Activated CD8-positive, alpha-beta T cell treated with anti-CD3 and anti-CD28 coated beads for 36 hours (primary cell): ENCODE results near the gene SOX9. TPM values are rescaled to one million over a fixed set of nuclear protein-coding genes. Genes with fewer than 3 reads are reported as not detected.
"Not testable (repeated sequence)": the region's sequence is repeated elsewhere in the genome, so short reads cannot be mapped to it uniquely, and the experiment has no call there.

ENCODE experiments used
- ATAC-seq: fragments of 200-7000 bp; cut with Tn5 transposase; one replicate; pipeline ENCODE4 v1.10.0; 2021; ENCODE audit warnings: mild to moderate bottlenecking, moderate library complexity
- CTCF ChIA-PET: fragments of 350-600 bp; sonication (Branson Sonifier 250); formaldehyde crosslinking; loops from one replicate; lab custom pipeline; 2021; ENCODE audit warnings: antibody characterized with exemption; lab: Charles Lee
- POLR2A ChIA-PET: fragments of 350-600 bp; sonication (Branson Sonifier 250); formaldehyde crosslinking; loops from one replicate; lab custom pipeline; 2021; ENCODE audit warnings: antibody characterized with exemption; lab: Charles Lee
- DNase-seq: peaks from one replicate; pipeline ENCODE4 v3.0.0-alpha.2; 2020
- H3K27ac Mint-ChIP-seq: one replicate; pipeline ENCODE4 v1.8.0; 2021; ENCODE audit warnings: mild to moderate bottlenecking, mixed read lengths
- H3K27me3 Mint-ChIP-seq: one replicate; pipeline ENCODE4 v1.8.0; 2021; ENCODE audit warnings: mixed read lengths
- H3K36me3 Mint-ChIP-seq: one replicate; pipeline ENCODE4 v1.8.0; 2021; ENCODE audit warnings: low read depth, mixed read lengths
- H3K4me1 Mint-ChIP-seq: one replicate; pipeline ENCODE4 v1.8.0; 2021; ENCODE audit warnings: low read depth, mixed read lengths
- H3K4me3 Mint-ChIP-seq: one replicate; pipeline ENCODE4 v1.8.0; 2021; ENCODE audit warnings: mild to moderate bottlenecking, moderate library complexity, mixed read lengths
- H3K9me3 Mint-ChIP-seq: one replicate; pipeline ENCODE4 v1.8.0; 2021; ENCODE audit warnings: mixed read lengths
- intact Hi-C: fragments of 100-400 bp; cut with micrococcal nuclease; formaldehyde crosslinking; loops from one replicate; pipeline ENCODE4 v1.10.0; 2022
- total RNA-seq, 2 experiments: library from RNA; stranded (reverse); gene quantifications; one replicate each; pipeline ENCODE4 v1.2.3, GENCODE V29; 2021
- TF ChIP-seq, protein P1 (sequence below): fragments of 200-600 bp; IDR thresholded peaks from one replicate; pipeline ENCODE4 v1.8.0; 2022; ENCODE audit warnings: antibody characterized with exemption, mild to moderate bottlenecking

SOX9 gene
- total RNA-seq, 2 experiments from 2014 or later: not detected

DNA sequence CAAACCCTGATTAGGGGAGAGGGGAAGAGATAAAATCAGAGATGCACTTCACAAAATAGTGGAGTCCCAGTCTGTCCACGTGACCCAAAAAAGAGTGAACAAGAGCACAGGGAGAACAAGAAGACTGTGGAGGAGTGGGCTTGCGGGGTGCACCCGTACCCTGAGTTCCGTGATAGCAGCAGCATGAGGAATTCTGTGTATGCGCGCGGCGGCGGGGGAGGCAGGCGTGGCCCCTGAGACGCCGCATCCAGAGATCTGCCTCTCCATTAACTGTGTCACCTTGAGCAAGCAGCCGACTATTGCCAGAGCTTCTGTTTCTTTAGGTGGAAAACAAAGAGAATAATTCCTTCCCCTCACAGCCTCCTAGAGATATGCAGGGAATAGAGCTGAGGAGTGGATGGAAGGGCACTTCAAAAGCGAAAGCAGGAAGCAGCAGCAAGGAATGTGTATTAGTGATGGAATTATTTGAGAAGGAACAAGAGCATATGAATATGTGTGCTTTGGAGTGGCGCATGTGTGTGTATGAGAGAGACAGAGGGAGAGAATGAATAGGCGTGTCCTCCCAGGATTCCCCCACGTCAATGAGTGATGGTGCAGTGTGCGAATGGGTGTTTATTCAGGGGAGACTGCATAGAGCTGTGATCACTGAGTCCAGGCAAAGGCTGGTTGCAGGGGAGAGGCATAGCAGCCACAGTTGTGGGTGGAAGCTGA is 10.4 kb upstream of the SOX9 start:
- no peaks in the 10 kb centered on the region for H3K9me3 Mint-ChIP-seq
- no peaks in the 10 kb centered on the region for H3K36me3 Mint-ChIP-seq
- CTCF ChIA-PET: no interaction called here
- H3K4me1 Mint-ChIP-seq: no peaks in the 10 kb centered on the region
- no peak overlapping the region for H3K4me3 Mint-ChIP-seq
- TF ChIP-seq, protein P1, sequence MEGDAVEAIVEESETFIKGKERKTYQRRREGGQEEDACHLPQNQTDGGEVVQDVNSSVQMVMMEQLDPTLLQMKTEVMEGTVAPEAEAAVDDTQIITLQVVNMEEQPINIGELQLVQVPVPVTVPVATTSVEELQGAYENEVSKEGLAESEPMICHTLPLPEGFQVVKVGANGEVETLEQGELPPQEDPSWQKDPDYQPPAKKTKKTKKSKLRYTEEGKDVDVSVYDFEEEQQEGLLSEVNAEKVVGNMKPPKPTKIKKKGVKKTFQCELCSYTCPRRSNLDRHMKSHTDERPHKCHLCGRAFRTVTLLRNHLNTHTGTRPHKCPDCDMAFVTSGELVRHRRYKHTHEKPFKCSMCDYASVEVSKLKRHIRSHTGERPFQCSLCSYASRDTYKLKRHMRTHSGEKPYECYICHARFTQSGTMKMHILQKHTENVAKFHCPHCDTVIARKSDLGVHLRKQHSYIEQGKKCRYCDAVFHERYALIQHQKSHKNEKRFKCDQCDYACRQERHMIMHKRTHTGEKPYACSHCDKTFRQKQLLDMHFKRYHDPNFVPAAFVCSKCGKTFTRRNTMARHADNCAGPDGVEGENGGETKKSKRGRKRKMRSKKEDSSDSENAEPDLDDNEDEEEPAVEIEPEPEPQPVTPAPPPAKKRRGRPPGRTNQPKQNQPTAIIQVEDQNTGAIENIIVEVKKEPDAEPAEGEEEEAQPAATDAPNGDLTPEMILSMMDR: no peak
- POLR2A ChIA-PET: no interaction called here
- intact Hi-C loops: no loop called here
- ATAC-seq (no peak), DNase-seq (no peak)
- H3K27me3 Mint-ChIP-seq: peaks cover 21% of the 10 kb centered on the region
- no peak overlapping the region for H3K27ac Mint-ChIP-seq

DNA sequence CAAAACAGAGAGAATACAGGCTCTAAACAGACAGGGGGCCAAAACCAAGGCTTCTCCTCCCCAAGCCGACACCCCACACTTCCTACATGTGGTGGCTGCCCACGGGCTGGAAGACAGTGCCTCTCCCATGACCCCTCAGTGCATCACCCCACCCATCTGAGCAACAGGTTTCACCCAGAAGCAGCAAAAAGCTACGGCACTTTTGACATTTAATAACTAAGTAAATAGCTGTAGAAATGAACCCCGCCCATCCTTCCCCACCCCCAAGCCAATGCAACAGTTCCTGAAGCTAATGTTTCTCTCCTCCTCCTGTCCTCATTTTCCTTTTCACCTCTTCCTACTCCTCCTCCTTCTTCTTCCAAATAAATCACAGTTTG is 9.9 kb upstream of the SOX9 start:
- Mint-ChIP-seq H3K4me3 (no peak overlapping the region), H3K36me3 (no peaks in the 10 kb centered on the region), H3K27ac (no peak overlapping the region), H3K4me1 (no peaks in the 10 kb centered on the region), H3K9me3 (no peaks in the 10 kb centered on the region), H3K27me3 (peaks cover 24% of the 10 kb centered on the region)
- DNase-seq (no peak), ATAC-seq (no peak)
- ChIA-PET POLR2A (no interaction called here), CTCF (no interaction called here)
- intact Hi-C loops: no loop called here
- TF ChIP-seq, protein P1: no peak

DNA sequence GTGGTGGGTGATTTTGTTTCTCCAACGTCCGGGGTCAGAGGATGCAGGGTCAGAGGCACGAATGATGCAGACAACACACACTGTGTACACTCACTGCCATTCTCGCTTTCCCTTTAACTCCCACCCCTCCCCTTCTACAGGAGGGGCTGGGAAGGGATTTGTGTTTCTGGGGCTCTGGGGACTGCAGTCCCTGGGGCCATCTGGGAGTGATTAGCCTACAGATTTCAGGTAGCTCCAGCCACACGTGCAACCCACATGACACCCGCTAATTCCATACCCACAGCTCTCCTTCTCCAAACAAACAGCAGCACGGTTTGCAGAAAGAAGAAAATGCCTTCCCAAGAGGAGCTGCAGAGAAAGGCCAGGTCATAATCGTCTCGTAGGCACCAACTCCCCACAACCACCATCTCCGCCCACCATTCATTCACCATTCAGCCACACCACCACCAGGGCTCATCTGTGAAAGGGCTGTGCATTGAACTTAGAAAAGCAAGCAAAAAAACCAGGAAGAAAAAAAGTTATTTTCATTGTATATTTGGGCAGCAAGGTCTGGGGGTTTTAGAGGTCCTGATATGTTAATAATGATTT is 9.4 kb upstream of the SOX9 start:
- no peak for DNase-seq
- Mint-ChIP-seq H3K4me3 (no peak overlapping the region), H3K36me3 (no peaks in the 10 kb centered on the region), H3K4me1 (no peaks in the 10 kb centered on the region), H3K27me3 (peaks cover 29% of the 10 kb centered on the region), H3K9me3 (no peaks in the 10 kb centered on the region), H3K27ac (no peak overlapping the region)
- ChIA-PET CTCF (no interaction called here), POLR2A (no interaction called here)
- TF ChIP-seq, protein P1: no peak
- intact Hi-C loops: no loop called here
- no peak for ATAC-seq

DNA sequence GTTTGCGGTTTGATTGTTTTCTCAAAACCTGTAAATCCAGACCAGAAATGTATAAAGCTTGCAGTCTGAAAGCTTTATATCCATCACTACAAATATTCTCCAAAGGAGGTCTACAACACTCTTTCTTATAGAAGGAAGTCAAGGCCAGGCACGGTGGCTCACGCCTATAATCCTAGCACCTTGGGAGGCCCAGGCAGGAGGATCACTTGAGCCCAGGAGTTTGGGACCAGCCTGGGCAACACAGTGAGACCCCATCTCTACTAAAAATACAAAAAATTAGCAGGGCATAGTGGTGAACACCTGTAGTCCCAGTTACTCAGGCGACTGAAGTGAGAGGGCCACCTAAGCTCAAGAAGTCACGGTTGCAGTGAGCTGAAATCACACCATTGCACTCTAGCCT is 8.9 kb upstream of the SOX9 start:
- H3K27me3 Mint-ChIP-seq: peaks cover 34% of the 10 kb centered on the region
- H3K4me1 Mint-ChIP-seq, H3K4me3 Mint-ChIP-seq, H3K9me3 Mint-ChIP-seq, ATAC-seq, H3K27ac Mint-ChIP-seq, H3K36me3 Mint-ChIP-seq, intact Hi-C loops, POLR2A ChIA-PET, DNase-seq, CTCF ChIA-PET: not testable (repeated sequence)

DNA sequence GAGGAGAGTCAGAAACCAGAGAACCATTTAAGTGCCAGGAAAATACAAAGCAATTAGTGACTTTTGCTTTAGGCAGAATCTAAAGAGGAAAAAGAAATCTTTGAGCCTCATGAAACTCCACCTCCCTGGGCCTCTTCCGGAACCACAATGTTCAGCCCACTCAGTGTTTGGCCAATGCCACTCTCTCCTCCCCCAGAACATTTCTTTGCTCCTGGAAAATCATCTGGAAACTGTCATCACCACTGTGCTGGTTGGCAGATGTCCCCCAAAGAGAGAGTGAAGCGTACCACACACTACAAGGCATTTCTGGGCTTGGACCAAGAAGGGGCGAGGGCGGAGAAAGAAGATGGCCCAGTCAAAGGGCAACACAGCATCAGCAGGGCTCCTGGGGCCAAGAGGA is 7.1 kb upstream of the SOX9 start:
- Mint-ChIP-seq H3K4me3 (no peak overlapping the region), H3K9me3 (no peaks in the 10 kb centered on the region), H3K36me3 (no peaks in the 10 kb centered on the region), H3K4me1 (peaks cover 2% of the 10 kb centered on the region), H3K27me3 (peaks cover 49% of the 10 kb centered on the region), H3K27ac (no peak overlapping the region)
- intact Hi-C loops: no loop called here
- ChIA-PET CTCF (no interaction called here), POLR2A (no interaction called here)
- no peak for DNase-seq
- no peak for ATAC-seq
- TF ChIP-seq, protein P1: no peak
